H1 (cell line): ENCODE results near the gene PIWIL1. TPM values are rescaled to one million over a fixed set of nuclear protein-coding genes. Genes with fewer than 3 reads are reported as not detected.

ENCODE experiments used
- BRCA1 ChIP-seq: IDR thresholded peaks from 2 replicates; pipeline ENCODE4 v1.6.1; 2012; ENCODE audit warnings: low read depth, low read length, improper control_type of control experiment
- CHD1 ChIP-seq: IDR thresholded peaks from 2 replicates; pipeline ENCODE4 v1.6.1; 2012; ENCODE audit warnings: low read depth, low read length, improper control_type of control experiment
- CHD2 ChIP-seq: IDR thresholded peaks from 2 replicates; pipeline ENCODE4 v1.6.1; 2012; ENCODE audit warnings: low read length, improper control_type of control experiment
- CHD7 ChIP-seq: fragments of 300-600 bp; sonication (generic); IDR thresholded peaks from 2 replicates; pipeline ENCODE4 v1.7.1; 2012; ENCODE audit warnings: low read length, moderate library complexity, mild to moderate bottlenecking, inconsistent platforms; ENCODE audit not compliant: insufficient replicate concordance
- GABPA ChIP-seq: IDR thresholded peaks from 2 replicates; pipeline ENCODE4 v1.6.1; 2011; ENCODE audit warnings: mild to moderate bottlenecking, low read length, moderate library complexity, borderline replicate concordance; ENCODE audit not compliant: insufficient read depth
- NRF1 ChIP-seq: IDR thresholded peaks from 2 replicates; pipeline ENCODE4 v1.6.1; 2011; ENCODE audit warnings: mild to moderate bottlenecking, low read depth, low read length, improper control_type of control experiment
- SAP30 ChIP-seq: fragments of 300-600 bp; sonication (generic); IDR thresholded peaks from 2 replicates; pipeline ENCODE4 v1.7.1; 2012; ENCODE audit warnings: low read length, moderate library complexity, mild to moderate bottlenecking, inconsistent platforms; ENCODE audit not compliant: insufficient read depth, insufficient replicate concordance
- SIN3A ChIP-seq, 2 experiments: IDR thresholded peaks in 1 of 2; conservative IDR thresholded peaks in 1 of 2; 2 replicates each; pipeline ENCODE4 v1.6.1; 2011 to 2012; ENCODE audit warnings: low read length in 2 of 2, improper control_type of control experiment in 1 of 2, low read depth in 1 of 2, mild to moderate bottlenecking in 1 of 2
- SIX5 ChIP-seq: IDR thresholded peaks from 2 replicates; pipeline ENCODE4 v1.6.1; 2011; ENCODE audit warnings: mild to moderate bottlenecking, low read depth, low read length
- SP2 ChIP-seq: IDR thresholded peaks from 2 replicates; pipeline ENCODE4 v1.6.1; 2012; ENCODE audit warnings: mild to moderate bottlenecking, low read length, inconsistent platforms
- SRF ChIP-seq: IDR thresholded peaks from 2 replicates; pipeline ENCODE4 v1.6.1; 2011; ENCODE audit warnings: mild to moderate bottlenecking, low read depth, low read length, moderate library complexity
- TEAD4 ChIP-seq: IDR thresholded peaks from 2 replicates; pipeline ENCODE4 v1.6.1; 2012; ENCODE audit warnings: low read depth, low read length, inconsistent platforms, mixed read lengths
- ZNF274 ChIP-seq: IDR thresholded peaks from 2 replicates; pipeline ENCODE4 v1.7.0; 2012; ENCODE audit warnings: low read length, borderline replicate concordance; ENCODE audit errors: extremely low read depth
- polyA plus RNA-seq, 7 experiments: library from polyadenylated mRNA; depleted of rRNA in 3 of 7; stranded (reverse) in 5 of 7; unstranded in 2 of 7; fragments of >200 nt in 5 of 7; fragments of 200-250 nt in 2 of 7; gene quantifications; 1 replicate in 5 of 7; 2 replicates in 1 of 7; 4 replicates in 1 of 7; pipeline versions ENCODE4 v1.2.1 to v1.2.3, GENCODE V29; 2011 to 2013; ENCODE audit warnings: missing spikeins in 2 of 7, mixed read lengths in 2 of 7
- total RNA-seq: library from RNA; stranded (reverse); fragmentation: NEBNext Ultra II Directional; extraction: Animal tissue kit (Norgen Biotek cat#: 25700); gene quantifications from 2 replicates; pipeline ENCODE4 v1.2.1, GENCODE V29; 2021

PIWIL1 gene
- total and polyA plus RNA-seq, 2 of the 8 experiments (the other 6 are each of a cell fraction or from before 2014, with no cell fraction given): not detected

- no peak for TF ChIP-seq CHD7
- no peak for TF ChIP-seq SAP30
- no peak for TF ChIP-seq TEAD4
- no peak for TF ChIP-seq GABPA
- no peak for TF ChIP-seq CHD1
- TF ChIP-seq BRCA1: no peak
- no peak for TF ChIP-seq SP2
- no peak for TF ChIP-seq ZNF274
- TF ChIP-seq SIN3A (conservative IDR thresholded peaks at IDR 0.05 in 1 of 2, IDR thresholded peaks at IDR 0.05 in 1 of 2; ENCODE audit: low read depth in 1 of 2, low read length in 2 of 2): no peak
- TF ChIP-seq SRF: no peak
- no peak for TF ChIP-seq NRF1
- TF ChIP-seq SIX5: no peak
- TF ChIP-seq CHD2: no peak
Measured at GRCh38 chr12:130364578-130364977, 26.9 kb downstream of the PIWIL1 start (continued).
